Right ventricle myocardium inferior (tissue), 1 donor: ENCODE measurements around the gene CLIC4. TPM values are rescaled to one million over a fixed set of nuclear protein-coding genes. Genes with fewer than 3 reads are reported as not detected.
"Not testable (repeated sequence)": the region's sequence is repeated elsewhere in the genome, so short reads cannot be mapped to it uniquely, and the experiment has no call there.

Experiments used
- ATAC-seq: fragments of 200-7000 bp; cut with Tn5 transposase; one replicate; pipeline ENCODE4 v1.9.1; 2020; ENCODE audit warnings: mild to moderate bottlenecking, moderate library complexity
- DNase-seq: peaks from one replicate; pipeline ENCODE4 v3.0.0; 2021; ENCODE audit errors: missing footprints
- intact Hi-C: fragments of 100-400 bp; cut with DNase I; formaldehyde crosslinking; loops from one replicate; pipeline ENCODE4 v1.11.0; 2022
- total RNA-seq: library from RNA; stranded (reverse); fragmentation: NEBNext Ultra II Directional; extraction: Animal tissue kit (Norgen Biotek cat#: 25700); gene quantifications from one replicate; pipeline ENCODE4 v1.2.1, GENCODE V29; 2021
- donor health status: DM: no; HTN: yes; CAD: no; lungs with severe emphysema.

The CLIC4 gene
- total RNA-seq, 1 donor from 2014 or later, result 406 TPM

DNA sequence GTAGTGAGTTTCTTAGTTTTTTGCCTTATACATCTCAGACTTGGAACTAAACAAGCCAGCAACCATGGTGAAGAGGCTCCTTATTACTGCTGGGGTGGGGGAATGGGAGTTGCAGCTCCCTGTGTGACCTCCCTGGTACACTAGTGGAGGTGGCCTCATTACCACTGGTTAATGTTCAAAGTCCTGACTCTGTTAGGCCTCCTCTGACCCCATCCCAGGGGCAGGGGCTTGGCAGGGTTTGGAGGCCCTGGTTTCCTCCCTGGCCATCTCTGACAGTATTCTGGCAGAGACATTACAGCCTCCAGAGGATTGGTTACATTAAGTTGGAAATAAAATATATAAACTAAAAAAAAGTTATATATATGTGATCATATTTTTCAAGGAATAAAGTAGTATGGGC lies 45.2 kb downstream of the CLIC4 start:
- no peak for ATAC-seq
- DNase-seq, result no peak
- intact Hi-C loops, result no loop called here

DNA sequence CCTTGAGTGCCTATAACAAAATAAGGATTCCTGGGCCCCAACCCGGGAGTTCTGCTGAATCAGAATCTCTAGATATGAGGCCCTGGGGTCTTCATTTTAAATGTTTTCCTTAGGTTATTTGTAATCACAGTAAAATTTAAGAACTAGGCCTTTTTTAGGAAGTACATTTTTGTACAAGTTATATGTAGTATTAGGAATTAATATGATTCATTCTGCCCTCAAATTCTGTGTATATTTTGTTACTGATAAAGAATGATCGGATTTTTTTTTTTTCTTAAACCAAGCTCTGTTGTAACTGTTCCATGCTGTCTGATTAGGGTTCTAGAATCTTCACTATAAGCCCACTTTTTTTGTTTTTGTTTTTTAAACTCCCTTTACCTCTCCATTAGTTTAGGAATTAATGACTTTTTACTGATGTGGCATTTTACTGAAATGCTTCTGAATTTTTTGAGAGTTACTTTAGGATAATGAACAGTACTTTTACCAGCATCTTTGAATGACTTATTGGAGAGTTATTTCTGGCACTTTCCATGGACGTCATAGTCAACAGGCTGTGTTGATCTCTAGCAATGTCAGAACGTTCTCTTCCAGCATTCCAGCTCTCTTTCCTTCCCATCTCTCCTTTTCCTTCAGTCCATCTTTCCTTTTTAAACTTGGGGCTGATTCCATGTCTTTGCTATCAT lies 48.3 kb downstream of the CLIC4 start:
- intact Hi-C loops, result no loop called here
- ATAC-seq (peak; percentile 55), DNase-seq (no peak)

DNA sequence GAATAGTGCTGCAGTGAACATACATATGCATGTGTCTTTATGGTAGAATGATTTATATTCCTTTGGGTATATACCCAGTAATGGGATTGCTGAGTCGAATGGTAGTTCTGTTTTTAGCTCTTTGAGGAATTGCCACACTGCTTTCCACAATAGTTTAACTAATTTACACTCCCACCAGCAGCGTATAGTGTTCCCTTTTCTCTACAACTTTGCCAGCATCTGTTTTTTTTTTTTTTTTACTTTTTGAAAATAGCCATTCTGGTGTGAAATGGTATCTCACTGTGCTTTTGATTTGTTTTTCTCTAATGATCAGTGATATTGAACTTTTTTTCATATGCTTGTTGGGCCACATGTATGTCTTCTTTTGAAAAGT lies 48.9 kb downstream of the CLIC4 start:
- intact Hi-C loops, DNase-seq, ATAC-seq: not testable (repeated sequence)

DNA sequence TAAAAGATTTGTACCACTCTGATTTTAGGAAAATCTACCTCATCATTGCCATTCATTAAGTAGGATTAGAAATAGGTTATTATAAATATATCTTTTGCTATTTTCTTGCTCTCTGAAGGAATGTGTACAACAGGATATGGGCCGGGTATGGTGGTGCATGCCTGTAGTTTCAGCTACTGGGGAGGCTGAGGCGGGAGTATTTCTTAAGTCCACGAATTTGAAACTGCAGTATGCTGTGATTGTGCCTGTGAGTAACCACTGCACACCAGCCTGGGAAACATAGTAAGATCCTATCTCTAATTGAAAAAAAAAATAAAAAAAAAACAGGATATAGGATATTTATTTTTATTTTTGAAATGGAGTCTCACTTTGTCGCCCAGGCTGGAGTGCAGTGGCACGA lies 50.0 kb downstream of the CLIC4 start:
- no peak for DNase-seq
- ATAC-seq, result no peak
- intact Hi-C loops, result no loop called here

DNA sequence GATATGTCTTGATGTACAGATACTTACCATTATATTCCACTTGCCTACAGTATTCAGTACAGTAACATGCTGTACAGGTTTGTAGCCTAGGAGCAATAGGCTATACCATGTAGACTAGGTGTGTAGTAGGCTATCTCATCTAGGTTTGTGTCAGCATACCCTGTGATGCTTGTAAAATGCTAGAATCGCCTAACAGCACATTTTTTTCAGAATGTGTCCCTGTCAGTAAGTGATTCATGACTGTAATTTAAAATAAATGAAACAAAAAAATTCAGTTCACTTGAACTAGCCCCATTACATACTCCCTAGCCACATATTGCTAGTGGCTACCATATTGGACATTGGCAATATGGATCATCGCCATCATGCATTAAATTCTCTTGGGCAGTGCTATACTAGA lies 51.3 kb downstream of the CLIC4 start:
- no peak for ATAC-seq
- intact Hi-C loops, result no loop called here

DNA sequence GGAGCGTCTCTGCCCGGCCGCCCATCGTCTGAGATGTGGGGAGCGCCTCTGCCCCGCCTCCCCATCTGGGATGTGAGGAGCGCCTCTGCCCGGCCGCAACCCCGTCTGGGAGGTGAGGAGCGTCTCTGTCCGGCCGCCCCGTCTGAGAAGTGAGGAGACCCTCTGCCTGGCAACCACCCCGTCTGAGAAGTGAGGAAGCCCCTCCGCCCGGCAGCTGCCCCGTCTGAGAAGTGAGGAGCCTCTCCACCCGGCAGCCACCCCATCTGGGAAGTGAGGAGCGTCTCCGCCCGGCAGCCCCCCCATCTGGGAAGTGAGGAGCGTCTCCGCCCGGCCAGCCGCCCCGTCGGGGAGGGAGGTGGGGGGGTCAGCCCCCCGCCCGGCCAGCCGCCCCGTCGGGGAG lies 54.0 kb downstream of the CLIC4 start:
- ATAC-seq, DNase-seq, intact Hi-C loops: not testable (repeated sequence)

More for the DNA sequence above, 51.3 kb downstream of the CLIC4 start:
- no peak for DNase-seq

DNA sequence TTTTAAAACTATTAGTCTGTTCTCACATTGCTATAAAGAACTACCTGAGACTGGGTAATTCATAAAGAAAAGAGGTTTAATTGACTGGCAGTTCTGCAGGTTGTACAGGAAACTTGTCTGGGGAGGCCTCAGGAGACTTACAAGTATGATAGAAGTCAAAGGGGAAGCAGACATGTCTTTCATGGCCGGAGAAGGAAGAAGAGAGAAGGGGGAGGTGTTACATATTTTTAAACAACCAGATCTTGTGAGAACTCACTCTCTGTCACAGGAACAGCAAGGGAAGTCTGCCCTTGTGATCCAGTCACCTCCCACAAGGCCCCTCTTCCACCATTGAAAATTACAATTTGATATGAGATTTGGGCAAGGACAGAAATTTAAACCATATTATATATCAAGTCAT lies 55.9 kb downstream of the CLIC4 start:
- no peak for ATAC-seq
- intact Hi-C loops, result no loop called here
- DNase-seq, result no peak

DNA sequence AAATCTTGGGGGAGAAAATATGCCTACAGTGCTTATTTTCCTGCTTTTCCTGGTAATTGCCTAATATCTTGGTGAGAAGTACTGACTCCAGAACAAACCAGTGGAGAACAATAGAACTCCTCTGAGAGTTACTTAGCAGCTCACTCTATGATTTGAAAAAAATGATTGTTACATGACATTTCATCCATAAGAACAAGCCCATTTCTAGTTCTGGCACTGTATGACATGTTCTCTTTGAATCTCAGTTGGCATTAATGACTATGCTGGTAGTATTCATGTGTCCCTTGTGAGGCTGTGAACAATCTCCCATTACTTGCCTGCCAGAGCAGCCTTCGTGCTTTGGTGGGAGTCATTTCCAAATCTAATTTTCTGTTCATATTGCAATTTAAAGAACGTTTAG lies 58.0 kb downstream of the CLIC4 start:
- ATAC-seq (peak; percentile 62), DNase-seq (no peak)
- intact Hi-C loops, result no loop called here

DNA sequence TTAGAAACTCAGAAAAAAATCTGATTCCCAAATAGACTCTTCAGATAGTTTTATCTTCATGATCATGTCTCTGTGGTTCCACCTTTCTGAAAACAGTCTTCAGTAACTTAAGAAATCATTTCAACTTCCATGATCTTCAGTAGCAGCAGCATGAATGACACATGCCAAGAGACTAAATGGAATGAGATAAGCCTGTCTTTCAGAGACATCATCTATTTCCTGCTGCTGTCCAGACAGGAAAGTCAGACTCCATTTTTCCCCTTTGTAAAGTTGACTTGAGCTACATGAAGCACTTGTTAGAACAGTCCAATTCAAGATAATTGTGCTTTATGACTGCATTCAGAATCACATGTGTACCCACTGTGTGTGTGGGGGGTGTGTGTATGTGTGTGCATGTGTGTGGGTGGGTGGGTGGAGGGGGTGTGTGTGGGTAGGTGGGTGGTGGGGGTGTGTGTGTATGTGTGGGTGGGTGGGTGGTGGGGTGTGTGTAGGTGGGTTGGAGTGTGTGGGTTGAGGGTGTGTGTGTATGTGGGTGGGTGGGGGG lies 58.8 kb downstream of the CLIC4 start:
- DNase-seq (no peak), ATAC-seq (no peak)
- intact Hi-C loops, result no loop called here

DNA sequence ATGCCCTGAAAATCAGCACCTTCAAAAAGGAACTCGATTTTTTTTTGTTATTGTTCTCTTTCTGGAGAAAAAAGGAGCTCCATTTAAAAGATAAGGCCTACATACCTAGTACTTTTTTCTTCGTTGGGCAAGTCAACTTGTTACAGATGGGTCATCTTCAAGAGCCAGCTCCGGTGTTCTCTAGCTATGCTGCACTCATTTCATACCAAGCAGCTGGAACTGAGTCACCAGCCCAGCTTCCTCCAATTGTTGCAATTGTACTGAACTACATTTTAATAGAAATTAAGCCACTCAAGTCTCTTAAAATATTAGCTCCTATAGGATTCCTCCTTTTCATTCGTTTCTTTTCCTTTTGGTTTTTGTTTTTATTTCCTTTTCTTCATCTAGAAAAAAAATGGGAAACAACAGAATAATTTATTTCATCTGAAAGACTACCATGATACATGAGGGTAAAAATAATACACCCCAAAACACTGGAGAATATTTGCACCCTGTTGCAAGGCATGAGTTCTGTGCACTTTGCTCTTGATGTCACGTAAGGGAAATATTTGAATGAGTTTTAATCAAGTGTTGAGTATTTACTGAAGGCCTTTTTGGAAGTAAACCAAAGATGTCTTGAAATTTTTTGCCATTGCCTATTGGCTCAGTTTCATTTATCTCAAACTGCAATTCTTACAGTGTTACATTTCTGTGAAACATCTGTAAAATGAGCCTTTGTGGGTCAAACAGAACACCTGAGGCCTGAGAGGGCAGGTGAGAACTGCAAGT lies 60.5 kb downstream of the CLIC4 start:
- no peak for ATAC-seq
- intact Hi-C loops, result no loop called here
- DNase-seq, result no peak

DNA sequence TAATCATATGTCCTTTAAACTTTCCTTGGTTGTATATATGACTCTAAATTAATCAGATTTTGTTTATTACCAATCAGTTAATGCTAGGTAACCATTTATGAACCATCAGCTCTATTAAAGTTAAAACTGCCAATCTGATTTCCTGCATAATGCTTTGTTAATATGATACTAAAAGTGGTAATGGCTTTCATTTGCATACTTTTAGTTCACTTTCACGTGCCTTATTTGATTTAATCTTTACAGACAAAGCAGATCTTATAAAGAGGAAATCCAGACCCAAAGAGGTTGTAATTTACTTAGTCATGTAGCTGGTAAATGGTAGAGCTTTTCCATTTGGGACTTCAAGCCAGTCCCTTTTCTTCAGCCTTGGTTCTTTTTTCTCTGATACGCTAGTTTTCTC lies 61.3 kb downstream of the CLIC4 start:
- ATAC-seq (no peak), DNase-seq (no peak)
- intact Hi-C loops, result no loop called here

DNA sequence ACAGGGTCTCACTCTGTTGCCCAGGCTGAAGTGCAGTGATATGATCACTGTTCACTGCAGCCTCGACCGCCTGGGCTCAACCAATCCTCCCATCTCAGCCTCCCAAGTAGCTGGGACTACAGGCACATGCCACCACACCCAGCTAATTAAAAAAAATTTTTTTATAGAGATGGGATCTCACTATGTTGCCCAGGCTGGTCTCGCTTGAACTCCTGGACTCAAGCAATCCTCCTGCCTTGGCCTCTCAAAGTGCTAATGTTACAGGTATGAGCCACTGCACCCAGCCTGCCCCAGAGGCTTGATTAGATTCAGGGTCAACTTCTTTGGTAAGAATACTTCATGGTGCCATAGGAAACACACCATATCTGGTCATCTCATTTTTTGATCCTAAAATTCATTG lies 66.2 kb downstream of the CLIC4 start:
- not testable (repeated sequence) for DNase-seq

DNA sequence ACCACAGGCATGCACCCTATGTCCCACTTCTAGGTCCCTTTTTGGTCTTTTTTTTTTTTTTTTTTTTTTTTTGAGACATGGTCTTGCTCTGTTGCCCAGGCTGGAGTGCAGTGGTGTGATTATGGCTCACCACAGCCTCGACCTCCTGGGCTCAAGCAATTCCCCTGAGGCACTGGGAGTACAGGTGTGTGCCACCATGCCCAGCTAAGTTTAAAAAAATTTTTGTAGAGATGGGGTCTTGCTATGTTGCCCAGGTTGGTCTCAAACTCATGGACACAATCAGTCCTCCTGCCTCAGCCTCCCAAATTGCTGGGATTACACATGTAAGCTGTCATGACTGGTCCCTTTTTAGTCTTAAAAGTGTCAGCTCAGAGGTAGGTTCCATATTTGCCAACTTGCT lies 75.0 kb downstream of the CLIC4 start:
- DNase-seq, intact Hi-C loops, ATAC-seq: not testable (repeated sequence)

More for the DNA sequence above, 66.2 kb downstream of the CLIC4 start:
- ATAC-seq, intact Hi-C loops: not testable (repeated sequence)

DNA sequence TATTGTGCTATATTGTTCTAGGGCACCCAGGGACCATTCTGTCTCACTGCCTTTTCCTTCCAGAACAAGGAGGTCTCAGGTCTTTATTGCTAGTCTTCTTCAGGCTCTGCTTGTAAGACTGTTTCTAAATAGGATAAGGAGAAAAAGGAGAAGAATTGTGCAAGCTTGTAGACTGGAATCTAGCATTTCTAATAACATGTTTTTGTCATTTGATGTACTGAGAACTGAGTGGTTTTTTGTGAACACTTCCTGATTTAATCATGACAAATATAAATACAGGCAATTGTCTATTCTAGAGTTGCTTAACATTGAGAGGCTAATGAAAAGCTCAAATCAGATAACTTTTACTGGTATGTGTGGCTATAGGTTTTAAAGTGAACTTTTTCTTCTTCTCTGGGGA lies 77.6 kb downstream of the CLIC4 start:
- DNase-seq, result no peak
- no peak for ATAC-seq
- intact Hi-C loops, result no loop called here

DNA sequence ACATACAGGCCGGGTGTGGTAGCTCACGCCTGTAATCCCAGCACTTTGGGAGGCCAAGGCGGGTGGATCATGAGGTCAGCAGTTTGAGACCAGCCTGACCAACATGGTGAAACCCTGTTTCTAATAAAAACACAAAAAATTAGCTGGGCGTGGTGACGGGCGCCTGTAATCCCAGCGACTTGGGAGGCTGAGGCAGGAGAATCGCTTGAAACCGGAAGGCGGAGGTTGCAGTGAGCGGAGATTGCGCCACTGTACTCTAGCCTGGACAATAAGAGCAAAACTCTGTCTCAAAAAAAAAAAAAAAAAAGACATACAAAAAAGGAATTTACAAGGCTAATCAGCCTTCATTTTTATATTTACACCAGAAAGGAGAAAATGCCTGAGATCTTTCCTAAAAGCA lies 78.2 kb downstream of the CLIC4 start:
- ATAC-seq, DNase-seq, intact Hi-C loops: not testable (repeated sequence)

DNA sequence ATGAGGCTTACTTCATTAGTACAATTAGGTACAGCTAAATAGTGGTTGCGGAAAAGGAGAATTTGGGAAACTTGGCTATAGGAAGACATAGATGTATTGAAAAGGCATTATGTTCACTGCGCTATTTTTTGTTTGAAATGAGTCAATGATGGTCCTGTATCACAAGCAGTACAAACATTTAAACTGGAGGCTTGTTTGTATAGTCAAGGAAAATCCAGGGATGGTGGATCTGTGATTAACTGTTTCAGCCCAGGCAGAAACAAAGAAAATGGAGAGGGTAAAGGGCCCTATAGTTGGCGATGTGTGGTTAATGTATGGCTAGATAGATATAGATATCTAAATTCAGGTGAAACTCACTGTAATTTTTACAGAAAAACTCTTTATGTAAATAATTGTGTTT lies 79.9 kb downstream of the CLIC4 start:
- DNase-seq, result no peak
- ATAC-seq, result no peak
- intact Hi-C loops, result no loop called here

DNA sequence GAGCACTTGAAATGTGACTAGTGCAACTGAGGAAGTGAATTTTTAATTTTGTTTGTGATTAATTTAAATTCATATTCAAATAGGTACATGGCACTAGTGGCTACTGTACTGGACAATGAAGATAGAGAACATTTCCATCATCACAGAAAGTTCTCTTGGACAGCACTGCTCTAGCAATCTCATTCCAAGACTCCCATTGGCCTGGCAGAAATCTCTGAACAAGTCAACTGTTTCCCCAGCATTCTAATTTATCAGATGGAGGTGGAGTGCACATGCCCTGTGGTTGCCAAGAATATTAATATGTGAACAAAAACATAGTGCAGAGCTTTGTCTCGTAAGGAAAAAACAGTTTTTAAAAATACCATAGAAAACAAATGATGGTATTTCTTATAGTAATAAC lies 81.3 kb downstream of the CLIC4 start:
- ATAC-seq, result no peak
- intact Hi-C loops, result no loop called here
- DNase-seq, result no peak

DNA sequence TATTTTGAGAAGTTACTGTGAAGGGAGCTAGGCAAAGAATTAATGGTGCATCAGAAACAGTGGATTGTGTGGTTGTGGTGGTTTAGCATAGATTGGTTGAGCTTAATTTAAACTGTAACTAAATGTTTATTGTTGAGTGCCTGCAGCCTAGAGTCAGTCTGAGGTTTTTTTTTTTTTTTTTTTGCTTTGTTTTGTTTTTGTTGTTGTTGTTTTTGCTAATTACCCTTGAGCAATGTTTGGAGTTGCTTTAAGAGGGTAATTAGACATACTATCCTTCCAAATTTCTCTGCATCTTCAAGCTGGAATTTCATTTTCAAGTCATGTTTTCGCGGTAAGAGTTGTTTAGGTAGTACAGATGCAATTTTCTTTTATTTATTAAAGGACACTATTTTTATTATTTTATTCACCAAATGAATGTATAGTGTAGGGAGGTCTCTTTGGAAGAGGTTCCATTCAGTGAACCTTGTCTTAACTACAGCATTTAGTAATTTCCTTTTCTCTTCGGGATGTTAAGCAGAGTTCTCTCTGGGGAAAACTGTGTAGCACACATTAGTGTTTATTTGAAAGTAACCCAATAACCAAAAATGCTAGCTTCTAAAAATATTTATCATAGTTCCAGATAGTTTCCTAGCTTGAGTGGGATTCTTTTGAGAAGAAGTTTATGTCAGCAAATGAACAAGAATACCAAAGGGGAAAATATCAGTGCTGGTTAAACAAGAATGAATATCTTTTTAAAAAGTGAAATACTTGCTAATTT lies 82.3 kb downstream of the CLIC4 start:
- ATAC-seq (no peak), DNase-seq (no peak)
- intact Hi-C loops, result loop anchor here (2.0 kb wide), 1 partner anchor 83 kb away; the partner anchor contains the start of gene CLIC4

DNA sequence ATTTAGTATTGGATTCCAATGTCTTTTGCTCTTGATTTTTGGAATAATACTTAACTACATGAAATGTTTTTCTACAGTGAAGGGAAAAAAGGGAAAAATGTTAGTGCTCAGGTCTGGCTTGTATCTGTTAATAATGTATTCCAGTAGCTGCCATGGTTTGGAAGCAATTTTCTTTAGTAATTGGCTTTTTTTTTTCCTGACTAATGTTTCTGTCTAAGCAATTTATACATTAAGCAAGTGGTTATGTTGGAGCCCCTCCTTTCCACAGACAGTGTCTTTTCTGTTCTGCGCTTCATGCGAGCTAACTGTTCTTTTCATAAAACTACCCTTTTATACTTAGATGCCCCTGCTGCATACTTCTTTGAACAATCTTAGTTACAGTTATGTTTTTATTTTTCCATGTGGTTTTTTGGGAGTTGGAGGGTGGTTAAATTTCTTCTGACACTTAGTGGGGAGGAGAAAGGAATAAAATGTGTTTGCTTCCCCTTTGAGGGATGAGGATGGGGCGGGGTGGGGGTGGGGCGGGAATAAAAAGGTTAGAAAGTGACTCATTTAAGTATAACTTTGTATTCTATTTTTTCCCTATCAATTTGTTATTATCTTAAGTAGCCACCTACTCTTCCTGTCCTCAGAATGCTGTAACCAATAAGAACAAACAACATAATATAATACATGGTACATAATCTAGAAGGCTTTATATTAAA lies 83.1 kb downstream of the CLIC4 start:
- intact Hi-C loops, result loop anchor here (2.0 kb wide), 1 partner anchor 84 kb away; the partner anchor contains the start of gene CLIC4
- ATAC-seq (no peak), DNase-seq (no peak)
